Measurements from ENCODE around the gene GORASP1. TPM values are rescaled to one million over a fixed set of nuclear protein-coding genes. Genes with fewer than 3 reads are reported as not detected.
A peak's percentile ranks its signal among the peaks of the same experiment; 100 is the strongest.

Gene GORASP1
- total and polyA plus RNA-seq, 2 of the 13 experiments (the other 11 are each of a cell fraction or from before 2014, with no cell fraction given): 36.4 to 39.8 TPM

GRCh38 chr3:39154280-39155021 is 47.0 kb upstream of the GORASP1 start (continued):
- no peak for TF ChIP-seq TFE3 (CRISPR knock-in tag; IDR thresholded peaks at IDR 0.05)
- 0 out of 2 replicates have a peak, but pooled peaks have one; percentile 54 for TF ChIP-seq ZNF331 (CRISPR knock-in tag; IDR thresholded peaks at IDR 0.05)
- no peak for TF ChIP-seq ZNF646 (CRISPR knock-in tag; IDR thresholded peaks at IDR 0.05)
- TF ChIP-seq, protein P1, sequence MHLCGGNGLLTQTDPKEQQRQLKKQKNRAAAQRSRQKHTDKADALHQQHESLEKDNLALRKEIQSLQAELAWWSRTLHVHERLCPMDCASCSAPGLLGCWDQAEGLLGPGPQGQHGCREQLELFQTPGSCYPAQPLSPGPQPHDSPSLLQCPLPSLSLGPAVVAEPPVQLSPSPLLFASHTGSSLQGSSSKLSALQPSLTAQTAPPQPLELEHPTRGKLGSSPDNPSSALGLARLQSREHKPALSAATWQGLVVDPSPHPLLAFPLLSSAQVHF (CRISPR knock-in tag; IDR thresholded peaks at IDR 0.05): no peak
- TF ChIP-seq FOXJ3 (CRISPR knock-in tag; IDR thresholded peaks at IDR 0.05; ENCODE audit: borderline replicate concordance): no peak
- no peak for TF ChIP-seq ZNF251 (CRISPR knock-in tag; IDR thresholded peaks at IDR 0.05)
- TF ChIP-seq ZNF576 (CRISPR knock-in tag; IDR thresholded peaks at IDR 0.05): no peak
- TF ChIP-seq ZNF660 (CRISPR knock-in tag; IDR thresholded peaks at IDR 0.05; ENCODE audit: borderline replicate concordance, low read depth): no peak
- no peak for TF ChIP-seq ZNF451 (CRISPR knock-in tag; IDR thresholded peaks at IDR 0.05)
- no peak; the same call in 1 of the 2 replicates for TF ChIP-seq FOXC1 (CRISPR knock-in tag; IDR thresholded peaks at IDR 0.05; ENCODE audit: borderline replicate concordance)
- peak; percentile 65 for TF ChIP-seq DMAP1 (CRISPR knock-in tag; IDR thresholded peaks at IDR 0.05)
- TF ChIP-seq SALL1 (CRISPR knock-in tag; IDR thresholded peaks at IDR 0.05): no peak; the same call in 1 of the 2 replicates
- TF ChIP-seq ZNF512 (CRISPR knock-in tag; IDR thresholded peaks at IDR 0.05): no peak
- TF ChIP-seq KLF6 (CRISPR knock-in tag; IDR thresholded peaks at IDR 0.05): no peak
- TF ChIP-seq NFYB (CRISPR knock-in tag; IDR thresholded peaks at IDR 0.05): no peak
- TF ChIP-seq MIER2 (CRISPR knock-in tag; IDR thresholded peaks at IDR 0.05): no peak
- no peak for TF ChIP-seq MIXL1 (CRISPR knock-in tag; IDR thresholded peaks at IDR 0.05)
- no peak for TF ChIP-seq ATF1 (CRISPR knock-in tag; IDR thresholded peaks at IDR 0.05)
- no peak for TF ChIP-seq ZNF354B (CRISPR knock-in tag; IDR thresholded peaks at IDR 0.05)
- TF ChIP-seq HMG20A (CRISPR knock-in tag; IDR thresholded peaks at IDR 0.05; ENCODE audit: borderline replicate concordance): no peak
- TF ChIP-seq ZSCAN31 (CRISPR knock-in tag; IDR thresholded peaks at IDR 0.05; ENCODE audit: low read depth): no peak; the same call in 1 of the 2 replicates
